Measurements from ENCODE around the gene DOCK9.

DOCK9 gene

DNA sequence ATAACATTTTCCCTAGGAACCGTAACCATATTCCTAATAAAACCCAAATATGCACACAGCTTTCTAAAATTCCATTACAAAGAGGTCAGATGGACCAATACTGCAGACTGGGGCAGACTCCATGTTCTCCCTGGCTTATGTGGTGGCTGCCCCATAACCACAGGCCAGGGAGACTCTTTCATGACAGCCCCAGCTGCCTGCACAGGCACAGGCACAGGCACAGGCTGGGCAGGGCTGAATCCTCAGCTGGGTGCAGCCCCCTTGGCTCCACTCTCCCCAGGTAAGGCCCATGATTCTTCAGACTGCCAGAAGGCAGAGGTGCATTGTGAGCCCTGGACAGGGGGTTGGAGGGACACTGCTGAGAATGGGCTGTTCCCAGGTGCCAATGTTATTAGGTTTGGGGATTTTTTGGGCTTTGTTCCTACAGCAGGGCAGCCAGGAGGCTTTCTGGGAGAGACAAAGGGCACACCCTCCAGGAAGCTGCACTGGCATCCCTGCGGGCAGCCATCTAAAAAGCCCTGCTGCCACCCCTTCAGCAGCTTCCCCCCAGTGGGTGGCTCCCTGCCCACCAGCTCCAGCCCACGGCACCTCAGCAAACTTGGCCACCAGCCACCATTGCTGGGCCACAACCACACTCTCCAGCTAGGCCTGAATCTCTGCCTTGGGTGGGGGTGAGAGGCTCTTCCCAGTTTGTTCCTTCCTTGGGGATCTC, 20.0 kb downstream of the DOCK9 start:
- H2BK5ac ChIP-seq (ENCODE audit: low read depth, low read length, poor library complexity, severe bottlenecking) = no peak overlapping the region
- no peak for DNase-seq

DNA sequence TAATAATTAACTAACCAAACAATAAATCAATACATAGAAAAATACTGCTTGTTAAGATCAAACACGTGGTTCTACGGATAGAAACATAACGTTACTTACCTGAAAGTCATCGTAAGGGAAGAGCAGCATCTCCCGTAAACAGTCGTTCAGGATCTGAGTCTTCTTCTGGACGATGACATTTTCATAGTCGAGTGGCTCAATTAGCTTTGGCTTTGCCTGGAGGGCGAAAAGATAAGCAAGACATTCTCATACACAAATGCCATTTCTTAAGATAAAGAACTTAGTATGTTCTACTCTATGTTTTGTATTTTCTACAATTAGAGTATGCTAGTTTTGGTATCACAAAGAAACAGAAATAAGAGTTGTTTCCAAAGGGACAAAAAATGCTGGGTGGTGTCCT, 22.5 kb downstream of the DOCK9 start:
- Histone ChIP-seq H3K4me1 (ENCODE audit: control insufficient read depth, insufficient read depth, low read depth, low read length) (peaks cover 5% of the 10 kb centered on the region), H2BK5ac (ENCODE audit: low read depth, low read length, poor library complexity, severe bottlenecking) (no peak overlapping the region), H3K23ac (ENCODE audit: low read length in 2 of 2) (no peak overlapping the region), H2BK120ac (ENCODE audit: low read depth, low read length) (no peak overlapping the region), H2BK12ac (ENCODE audit: low read length in 2 of 2) (no peak overlapping the region), H3K27me3 (ENCODE audit: control insufficient read depth in 1 of 2, insufficient read depth in 1 of 2, low read length in 2 of 2) (no peaks in the 10 kb centered on the region), H3K14ac (ENCODE audit: low read length in 2 of 2) (no peak overlapping the region), H3K27ac (ENCODE audit: low read length, poor library complexity, severe bottlenecking) (no peak overlapping the region), H3K9me3 (ENCODE audit: control insufficient read depth, low read length) (no peaks in the 10 kb centered on the region), H2AFZ (ENCODE audit: low read depth, low read length) (no peak overlapping the region), H3K4me3 (ENCODE audit: insufficient read depth in 1 of 2, low read depth in 1 of 2, low read length in 2 of 2) (no peak overlapping the region), H2AK5ac (ENCODE audit: low read length, severe bottlenecking) (no peak overlapping the region), H3K4ac (ENCODE audit: low read depth in 1 of 2, low read length in 2 of 2) (no peak overlapping the region), H2BK15ac (ENCODE audit: low read depth, poor library complexity, severe bottlenecking) (no peak overlapping the region), H3K18ac (ENCODE audit: low read depth in 1 of 2, low read length in 2 of 2) (no peak overlapping the region), H3K79me1 (replicated peaks; ENCODE audit: low read length, poor library complexity, severe bottlenecking) (peaks cover 34% of the 10 kb centered on the region), H4K8ac (ENCODE audit: low read length) (no peak overlapping the region), H4K91ac (ENCODE audit: low read length) (no peak overlapping the region), H3K9ac (ENCODE audit: low read length) (no peak overlapping the region), H3K36me3 (ENCODE audit: control insufficient read depth in 1 of 2, insufficient read depth in 2 of 2, low read depth in 1 of 2, low read length in 2 of 2) (peaks cover 0 to 9% of the 10 kb centered on the region in 2 experiments), H3K4me2 (ENCODE audit: low read length, poor library complexity, severe bottlenecking) (no peak overlapping the region)
- DNase-seq = no peak
- 96% methylated on average over 8 of the region's 9 CpGs for WGBS

More for the DNA sequence above, 20.0 kb downstream of the DOCK9 start:
- no peak overlapping the region for H2BK120ac ChIP-seq (ENCODE audit: low read depth, low read length)
- no peak overlapping the region for H3K4ac ChIP-seq (ENCODE audit: low read depth in 1 of 2, low read length in 2 of 2)
- no peak overlapping the region for H3K27ac ChIP-seq (ENCODE audit: low read length, poor library complexity, severe bottlenecking)
- 97% methylated on average over 3 of the region's 3 CpGs for WGBS
- H3K27me3 ChIP-seq (ENCODE audit: control insufficient read depth in 1 of 2, insufficient read depth in 1 of 2, low read length in 2 of 2) = no peaks in the 10 kb centered on the region
- H2BK15ac ChIP-seq (ENCODE audit: low read depth, poor library complexity, severe bottlenecking) = no peak overlapping the region
- no peak overlapping the region for H2AFZ ChIP-seq (ENCODE audit: low read depth, low read length)
- H3K9ac ChIP-seq (ENCODE audit: low read length) = no peak overlapping the region
- H2AK5ac ChIP-seq (ENCODE audit: low read length, severe bottlenecking) = no peak overlapping the region
- no peak overlapping the region for H4K8ac ChIP-seq (ENCODE audit: low read length)
- peak overlapping the region; percentile 19 to 70 for H3K18ac ChIP-seq (ENCODE audit: low read depth in 1 of 2, low read length in 2 of 2)
- peaks cover 42% of the 10 kb centered on the region for H3K79me1 ChIP-seq (replicated peaks; ENCODE audit: low read length, poor library complexity, severe bottlenecking)
- peaks cover 16% of the 10 kb centered on the region for H3K4me1 ChIP-seq (ENCODE audit: control insufficient read depth, insufficient read depth, low read depth, low read length)
- no peak overlapping the region for H3K23ac ChIP-seq (ENCODE audit: low read length in 2 of 2)
- H4K91ac ChIP-seq (ENCODE audit: low read length) = peak overlapping the region; percentile 23
- H3K36me3 ChIP-seq (ENCODE audit: control insufficient read depth in 1 of 2, insufficient read depth in 2 of 2, low read depth in 1 of 2, low read length in 2 of 2) = peaks cover 0 to 6% of the 10 kb centered on the region in 2 experiments
- H2BK12ac ChIP-seq (ENCODE audit: low read length in 2 of 2) = peak overlapping the region; percentile 5 to 84
- no peaks in the 10 kb centered on the region for H3K9me3 ChIP-seq (ENCODE audit: control insufficient read depth, low read length)
- H3K14ac ChIP-seq (ENCODE audit: low read length in 2 of 2) = peak overlapping the region in 1 of 2 experiments; percentile 79
- no peak overlapping the region for H3K4me2 ChIP-seq (ENCODE audit: low read length, poor library complexity, severe bottlenecking)
- H3K4me3 ChIP-seq (ENCODE audit: insufficient read depth in 1 of 2, low read depth in 1 of 2, low read length in 2 of 2) = no peak overlapping the region

DNA sequence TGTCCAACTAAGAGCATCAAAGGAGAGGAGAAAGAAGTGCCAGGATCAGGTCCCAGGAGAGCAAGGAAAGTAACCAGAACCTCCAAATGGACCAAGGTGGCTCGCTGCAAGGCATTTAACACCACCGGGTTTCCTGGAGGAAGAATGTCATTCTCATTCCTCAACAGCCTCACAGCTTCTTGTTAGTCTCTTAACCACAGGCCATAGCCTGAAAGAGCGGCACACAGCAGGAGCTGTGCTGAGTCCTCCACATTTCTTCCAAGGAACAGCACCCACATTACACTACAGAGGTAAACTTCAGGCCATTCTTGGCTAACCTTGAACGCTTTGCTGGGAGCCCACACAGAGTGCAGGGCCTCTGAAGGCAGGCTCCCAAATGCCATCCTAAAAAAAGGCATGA, 23.6 kb downstream of the DOCK9 start:
- Histone ChIP-seq H3K79me1 (replicated peaks; ENCODE audit: low read length, poor library complexity, severe bottlenecking) (peaks cover 28% of the 10 kb centered on the region), H3K4me1 (ENCODE audit: control insufficient read depth, insufficient read depth, low read depth, low read length) (peaks cover 5% of the 10 kb centered on the region), H3K18ac (ENCODE audit: low read depth in 1 of 2, low read length in 2 of 2) (no peak overlapping the region), H3K9me3 (ENCODE audit: control insufficient read depth, low read length) (no peaks in the 10 kb centered on the region), H2BK120ac (ENCODE audit: low read depth, low read length) (no peak overlapping the region), H2AFZ (ENCODE audit: low read depth, low read length) (no peak overlapping the region), H3K27ac (ENCODE audit: low read length, poor library complexity, severe bottlenecking) (peak overlapping the region; percentile 36), H3K36me3 (ENCODE audit: control insufficient read depth in 1 of 2, insufficient read depth in 2 of 2, low read depth in 1 of 2, low read length in 2 of 2) (peaks cover 0 to 5% of the 10 kb centered on the region in 2 experiments), H2BK12ac (ENCODE audit: low read length in 2 of 2) (no peak overlapping the region), H3K14ac (ENCODE audit: low read length in 2 of 2) (no peak overlapping the region), H2BK15ac (ENCODE audit: low read depth, poor library complexity, severe bottlenecking) (no peak overlapping the region), H3K4me3 (ENCODE audit: insufficient read depth in 1 of 2, low read depth in 1 of 2, low read length in 2 of 2) (no peak overlapping the region), H3K23ac (ENCODE audit: low read length in 2 of 2) (no peak overlapping the region), H2AK5ac (ENCODE audit: low read length, severe bottlenecking) (no peak overlapping the region), H4K91ac (ENCODE audit: low read length) (no peak overlapping the region), H2BK5ac (ENCODE audit: low read depth, low read length, poor library complexity, severe bottlenecking) (no peak overlapping the region), H3K27me3 (ENCODE audit: control insufficient read depth in 1 of 2, insufficient read depth in 1 of 2, low read length in 2 of 2) (no peaks in the 10 kb centered on the region), H3K4me2 (ENCODE audit: low read length, poor library complexity, severe bottlenecking) (no peak overlapping the region), H4K8ac (ENCODE audit: low read length) (no peak overlapping the region), H3K9ac (ENCODE audit: low read length) (no peak overlapping the region), H3K4ac (ENCODE audit: low read depth in 1 of 2, low read length in 2 of 2) (no peak overlapping the region)
- 52% methylated on average over 4 of the region's 4 CpGs for WGBS
- DNase-seq = no peak

DNA sequence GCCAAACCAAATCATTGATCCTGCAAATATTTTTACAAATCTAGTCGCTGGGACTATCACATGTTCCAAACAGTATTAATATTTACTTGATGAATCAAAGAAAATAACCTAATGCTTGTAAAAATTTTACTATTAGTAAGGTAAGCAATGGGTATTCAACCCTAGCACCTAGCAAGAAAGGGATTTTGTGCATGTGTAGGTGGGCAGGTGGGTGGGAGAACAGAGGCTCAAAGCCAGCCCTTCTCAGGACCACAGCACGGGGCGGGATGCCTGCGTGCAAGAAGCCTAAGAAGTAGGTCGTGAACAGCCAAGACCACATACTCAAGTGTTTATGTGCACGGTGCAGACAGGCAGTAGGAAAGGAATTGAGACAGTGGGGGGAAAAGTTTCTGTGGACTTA, 26.6 kb downstream of the DOCK9 start:
- Histone ChIP-seq H4K8ac (ENCODE audit: low read length) (no peak overlapping the region), H2BK120ac (ENCODE audit: low read depth, low read length) (no peak overlapping the region), H3K4me1 (ENCODE audit: control insufficient read depth, insufficient read depth, low read depth, low read length) (peaks cover 3% of the 10 kb centered on the region), H3K27ac (ENCODE audit: low read length, poor library complexity, severe bottlenecking) (no peak overlapping the region), H2AFZ (ENCODE audit: low read depth, low read length) (no peak overlapping the region), H3K27me3 (ENCODE audit: control insufficient read depth in 1 of 2, insufficient read depth in 1 of 2, low read length in 2 of 2) (no peaks in the 10 kb centered on the region), H2AK5ac (ENCODE audit: low read length, severe bottlenecking) (no peak overlapping the region), H3K14ac (ENCODE audit: low read length in 2 of 2) (no peak overlapping the region), H3K18ac (ENCODE audit: low read depth in 1 of 2, low read length in 2 of 2) (no peak overlapping the region), H3K4ac (ENCODE audit: low read depth in 1 of 2, low read length in 2 of 2) (no peak overlapping the region), H3K23ac (ENCODE audit: low read length in 2 of 2) (no peak overlapping the region), H3K36me3 (ENCODE audit: control insufficient read depth in 1 of 2, insufficient read depth in 2 of 2, low read depth in 1 of 2, low read length in 2 of 2) (peaks cover 0 to 5% of the 10 kb centered on the region in 2 experiments), H3K4me3 (ENCODE audit: insufficient read depth in 1 of 2, low read depth in 1 of 2, low read length in 2 of 2) (no peak overlapping the region), H4K91ac (ENCODE audit: low read length) (no peak overlapping the region), H3K4me2 (ENCODE audit: low read length, poor library complexity, severe bottlenecking) (no peak overlapping the region), H2BK5ac (ENCODE audit: low read depth, low read length, poor library complexity, severe bottlenecking) (no peak overlapping the region), H3K9ac (ENCODE audit: low read length) (no peak overlapping the region), H3K9me3 (ENCODE audit: control insufficient read depth, low read length) (no peaks in the 10 kb centered on the region), H2BK12ac (ENCODE audit: low read length in 2 of 2) (no peak overlapping the region), H3K79me1 (replicated peaks; ENCODE audit: low read length, poor library complexity, severe bottlenecking) (peaks cover 14% of the 10 kb centered on the region), H2BK15ac (ENCODE audit: low read depth, poor library complexity, severe bottlenecking) (no peak overlapping the region)
- DNase-seq = no peak
- 95% methylated on average over 5 of the region's 6 CpGs for WGBS

Data from mesenchymal stem cell (in vitro differentiated cells and primary cell).